ENCODE data around the gene ADCYAP1R1.

GRCh38 chr7:31051598-31052486 lies at the start of gene ADCYAP1R1:
- TF ChIP-seq, protein P1, sequence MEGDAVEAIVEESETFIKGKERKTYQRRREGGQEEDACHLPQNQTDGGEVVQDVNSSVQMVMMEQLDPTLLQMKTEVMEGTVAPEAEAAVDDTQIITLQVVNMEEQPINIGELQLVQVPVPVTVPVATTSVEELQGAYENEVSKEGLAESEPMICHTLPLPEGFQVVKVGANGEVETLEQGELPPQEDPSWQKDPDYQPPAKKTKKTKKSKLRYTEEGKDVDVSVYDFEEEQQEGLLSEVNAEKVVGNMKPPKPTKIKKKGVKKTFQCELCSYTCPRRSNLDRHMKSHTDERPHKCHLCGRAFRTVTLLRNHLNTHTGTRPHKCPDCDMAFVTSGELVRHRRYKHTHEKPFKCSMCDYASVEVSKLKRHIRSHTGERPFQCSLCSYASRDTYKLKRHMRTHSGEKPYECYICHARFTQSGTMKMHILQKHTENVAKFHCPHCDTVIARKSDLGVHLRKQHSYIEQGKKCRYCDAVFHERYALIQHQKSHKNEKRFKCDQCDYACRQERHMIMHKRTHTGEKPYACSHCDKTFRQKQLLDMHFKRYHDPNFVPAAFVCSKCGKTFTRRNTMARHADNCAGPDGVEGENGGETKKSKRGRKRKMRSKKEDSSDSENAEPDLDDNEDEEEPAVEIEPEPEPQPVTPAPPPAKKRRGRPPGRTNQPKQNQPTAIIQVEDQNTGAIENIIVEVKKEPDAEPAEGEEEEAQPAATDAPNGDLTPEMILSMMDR (IDR thresholded peaks at IDR 0.05), result no peak
- TF ChIP-seq POLR2A (IDR thresholded peaks at IDR 0.05), result no peak

All from tibial nerve (tissue), 3 donors.